Mesenteric fat pad (tissue), 1 donor: Measurements from ENCODE around the gene NBEAL2. TPM values are rescaled to one million over a fixed set of nuclear protein-coding genes. Genes with fewer than 3 reads are reported as not detected.

Experiments
- DNase-seq: peaks from one replicate; pipeline ENCODE4 v3.0.0-alpha.2; 2020; ENCODE audit warnings: low spot score
- total RNA-seq: library from RNA; stranded (reverse); fragmentation: NEBNext Ultra II Directional; extraction: Animal tissue kit (Norgen Biotek cat#: 25700); gene quantifications from one replicate; pipeline ENCODE4 v1.2.1, GENCODE V29; 2021
- donor health status: DM: yes; HTN: yes; CAD: no.

NBEAL2 gene
- total RNA-seq, 1 donor from 2014 or later = 42.9 TPM

GRCh38 chr3:46998121-46998851 is 18.8 kb downstream of the NBEAL2 start:
- no peak for DNase-seq

DNA sequence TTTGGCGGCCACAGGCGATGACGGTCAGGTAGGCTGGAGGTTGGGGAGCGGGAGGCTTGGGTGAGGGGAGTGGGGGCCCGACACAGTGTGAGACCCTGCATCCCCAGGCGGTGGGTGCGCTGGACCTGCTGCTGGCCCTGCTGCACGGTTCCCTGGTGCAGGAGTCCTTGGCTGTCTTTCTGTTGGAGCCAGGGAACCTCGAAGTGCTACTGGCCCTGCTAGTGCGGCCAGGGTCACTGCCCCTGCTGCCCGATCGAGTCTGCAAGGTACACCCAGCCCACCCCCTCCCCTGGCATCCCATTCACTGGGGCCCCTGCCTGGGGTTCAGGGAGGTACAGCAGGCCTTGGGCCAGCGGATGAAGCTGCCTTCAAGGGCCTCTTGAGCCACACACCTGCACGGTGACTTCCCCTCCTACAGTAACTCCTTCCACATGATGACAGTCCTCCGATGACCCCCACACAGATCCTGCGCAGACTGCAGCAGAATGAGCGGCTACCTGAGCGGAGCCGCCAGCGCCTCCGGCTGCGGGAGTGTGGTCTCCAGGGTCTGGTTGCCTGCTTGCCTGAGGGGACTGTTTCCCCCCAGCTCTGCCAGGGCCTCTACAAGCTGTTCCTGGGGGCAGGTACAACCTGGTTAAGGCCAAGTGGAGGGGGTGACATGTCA is 19.5 kb downstream of the NBEAL2 start:
- no peak for DNase-seq

GRCh38 chr3:46999516-47000197 is 20.2 kb downstream of the NBEAL2 start:
- no peak for DNase-seq

- no peak for DNase-seq
Observed at GRCh38 chr3:47000198-47000815, 20.8 kb downstream of the NBEAL2 start.

GRCh38 chr3:47000922-47001730 is 21.7 kb downstream of the NBEAL2 start:
- DNase-seq = no peak

- no peak for DNase-seq
Observed at GRCh38 chr3:47001731-47002170, 22.3 kb downstream of the NBEAL2 start.

DNA sequence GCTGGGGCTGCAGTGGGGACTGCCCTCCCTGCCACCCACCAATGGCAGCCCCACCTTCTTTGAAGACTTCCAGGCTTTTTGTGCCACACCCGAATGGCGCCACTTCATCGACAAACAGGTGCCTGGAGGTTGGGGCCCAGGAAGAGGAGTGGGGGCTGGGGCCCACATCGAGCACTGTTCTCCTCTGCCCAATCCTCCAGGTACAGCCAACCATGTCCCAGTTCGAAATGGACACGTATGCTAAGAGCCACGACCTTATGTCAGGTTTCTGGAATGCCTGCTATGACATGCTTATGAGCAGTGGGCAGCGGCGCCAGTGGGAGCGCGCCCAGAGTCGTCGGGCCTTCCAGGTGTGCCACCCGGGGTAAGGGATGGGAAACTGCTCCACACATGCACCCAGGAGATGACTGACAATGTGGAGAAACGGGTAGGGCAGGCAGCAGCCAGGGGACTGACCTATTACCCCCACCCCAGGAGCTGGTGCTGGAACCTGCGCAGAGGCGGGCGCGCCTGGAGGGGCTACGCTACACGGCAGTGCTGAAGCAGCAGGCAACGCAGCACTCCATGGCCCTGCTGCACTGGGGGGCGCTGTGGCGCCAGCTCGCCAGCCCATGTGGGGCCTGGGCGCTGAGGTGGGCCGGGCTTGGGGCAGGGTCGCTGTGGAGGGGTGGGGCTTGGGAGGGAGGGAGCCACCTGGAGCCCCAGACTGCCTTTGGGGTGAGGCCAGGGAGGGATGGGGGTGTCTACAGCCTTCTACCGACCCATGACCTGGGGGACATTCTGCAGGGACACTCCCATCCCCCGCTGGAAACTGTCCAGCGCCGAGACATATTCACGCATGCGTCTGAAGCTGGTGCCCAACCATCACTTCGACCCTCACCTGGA is 22.9 kb downstream of the NBEAL2 start:
- DNase-seq = no peak

- DNase-seq = no peak
Observed at GRCh38 chr3:47003056-47003410, 23.6 kb downstream of the NBEAL2 start.

DNA sequence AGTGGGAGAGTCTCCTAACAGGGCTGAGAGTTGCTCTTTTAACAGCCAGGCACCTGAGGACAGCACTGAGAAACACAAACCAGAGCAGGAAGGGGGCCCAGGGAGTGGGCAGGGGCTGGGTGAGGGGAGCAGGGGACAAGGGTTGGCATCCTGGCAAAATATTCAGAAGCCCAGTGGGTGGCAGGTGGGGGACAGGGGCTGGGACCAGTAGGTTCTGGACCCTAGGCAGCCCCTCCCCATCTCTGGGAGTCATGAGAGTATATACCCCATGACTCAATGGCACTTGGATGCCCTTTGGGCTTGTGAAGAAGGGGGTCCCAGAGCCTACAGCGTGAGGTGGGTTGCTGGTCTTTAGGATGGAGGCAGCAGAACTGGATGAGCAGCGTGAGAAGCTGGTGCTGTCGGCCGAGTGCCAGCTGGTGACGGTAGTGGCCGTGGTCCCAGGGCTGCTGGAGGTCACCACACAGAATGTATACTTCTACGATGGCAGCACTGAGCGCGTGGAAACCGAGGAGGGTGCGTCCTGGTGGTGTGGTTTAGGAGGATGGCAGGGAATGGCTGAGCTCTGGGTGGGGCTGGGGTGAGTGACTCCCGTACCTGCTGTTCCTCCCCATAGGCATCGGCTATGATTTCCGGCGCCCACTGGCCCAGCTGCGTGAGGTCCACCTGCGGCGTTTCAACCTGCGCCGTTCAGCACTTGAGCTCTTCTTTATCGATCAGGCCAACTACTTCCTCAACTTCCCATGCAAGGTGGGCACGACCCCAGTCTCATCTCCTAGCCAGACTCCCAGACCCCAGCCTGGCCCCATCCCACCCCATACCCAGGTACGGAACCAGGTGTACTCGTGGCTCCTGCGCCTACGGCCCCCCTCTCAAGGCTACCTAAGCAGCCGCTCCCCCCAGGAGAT is 24.2 kb downstream of the NBEAL2 start:
- DNase-seq = no peak

DNA sequence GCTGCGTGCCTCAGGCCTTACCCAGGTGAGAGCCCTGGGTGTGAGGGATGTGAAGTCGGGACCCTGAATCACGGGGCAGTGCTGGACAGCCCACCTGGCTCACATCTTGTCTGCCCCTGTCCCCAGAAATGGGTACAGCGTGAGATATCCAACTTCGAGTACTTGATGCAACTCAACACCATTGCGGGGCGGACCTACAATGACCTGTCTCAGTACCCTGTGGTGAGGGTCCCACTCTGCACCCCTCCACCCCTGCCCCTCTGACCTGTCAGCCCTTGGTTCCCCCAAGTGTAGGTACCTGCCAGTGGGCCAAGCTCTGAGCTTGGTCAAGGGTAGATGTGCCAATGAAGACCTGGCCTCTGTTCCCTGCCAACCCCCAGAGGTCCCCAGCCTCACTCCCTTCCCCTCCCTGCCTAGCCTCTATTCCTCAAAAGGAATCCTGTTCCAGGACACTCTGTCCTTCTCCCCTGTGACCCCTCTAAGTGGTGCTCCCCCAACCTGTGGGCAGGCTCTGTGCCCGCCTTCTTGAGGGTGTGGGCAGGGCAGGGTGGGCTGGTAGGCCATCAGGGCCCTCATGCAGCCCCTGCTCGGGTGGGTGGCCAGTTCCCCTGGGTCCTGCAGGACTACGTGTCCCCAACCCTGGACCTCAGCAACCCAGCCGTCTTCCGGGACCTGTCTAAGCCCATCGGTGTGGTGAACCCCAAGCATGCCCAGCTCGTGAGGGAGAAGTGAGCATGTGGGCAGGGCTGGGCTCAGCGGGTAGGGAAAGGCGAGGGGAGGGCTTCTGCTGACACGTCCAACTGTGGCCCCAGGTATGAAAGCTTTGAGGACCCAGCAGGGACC is 25.1 kb downstream of the NBEAL2 start:
- peak; percentile 68 for DNase-seq

DNA sequence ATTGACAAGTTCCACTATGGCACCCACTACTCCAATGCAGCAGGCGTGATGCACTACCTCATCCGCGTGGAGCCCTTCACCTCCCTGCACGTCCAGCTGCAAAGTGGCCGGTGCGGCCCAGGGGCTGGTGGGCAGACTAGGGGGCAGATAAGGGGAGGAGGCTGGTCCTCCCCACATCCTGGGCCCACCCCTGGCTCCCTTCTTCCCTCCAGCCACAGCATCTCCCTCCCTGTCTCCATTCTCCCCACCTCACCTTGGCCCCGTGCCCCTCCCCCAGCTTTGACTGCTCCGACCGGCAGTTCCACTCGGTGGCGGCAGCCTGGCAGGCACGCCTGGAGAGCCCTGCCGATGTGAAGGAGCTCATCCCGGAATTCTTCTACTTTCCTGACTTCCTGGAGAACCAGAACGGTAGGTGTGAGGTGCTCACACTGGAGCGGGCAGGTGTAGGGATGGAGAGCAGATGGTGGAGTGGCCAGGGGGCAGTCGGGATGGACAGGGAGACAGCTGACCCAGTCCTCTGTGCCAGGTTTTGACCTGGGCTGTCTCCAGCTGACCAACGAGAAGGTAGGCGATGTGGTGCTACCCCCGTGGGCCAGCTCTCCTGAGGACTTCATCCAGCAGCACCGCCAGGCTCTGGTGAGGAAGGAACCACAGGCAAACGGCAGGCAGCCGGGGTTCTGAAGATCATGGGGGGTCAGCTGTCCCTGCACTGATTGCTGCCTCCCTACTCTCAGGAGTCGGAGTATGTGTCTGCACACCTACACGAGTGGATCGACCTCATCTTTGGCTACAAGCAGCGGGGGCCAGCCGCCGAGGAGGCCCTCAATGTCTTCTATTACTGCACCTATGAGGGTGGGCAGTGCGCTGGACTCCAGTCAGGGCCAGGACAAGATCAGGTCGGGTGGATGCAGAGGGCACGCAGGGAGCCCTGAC is 26.0 kb downstream of the NBEAL2 start:
- DNase-seq = peak; percentile 85

- no peak for DNase-seq
Observed at GRCh38 chr3:47006145-47006651, 26.7 kb downstream of the NBEAL2 start.

GRCh38 chr3:47007001-47007400 is 27.5 kb downstream of the NBEAL2 start:
- no peak for DNase-seq

- no peak for DNase-seq
Observed at GRCh38 chr3:47007482-47008233, 28.2 kb downstream of the NBEAL2 start.

DNA sequence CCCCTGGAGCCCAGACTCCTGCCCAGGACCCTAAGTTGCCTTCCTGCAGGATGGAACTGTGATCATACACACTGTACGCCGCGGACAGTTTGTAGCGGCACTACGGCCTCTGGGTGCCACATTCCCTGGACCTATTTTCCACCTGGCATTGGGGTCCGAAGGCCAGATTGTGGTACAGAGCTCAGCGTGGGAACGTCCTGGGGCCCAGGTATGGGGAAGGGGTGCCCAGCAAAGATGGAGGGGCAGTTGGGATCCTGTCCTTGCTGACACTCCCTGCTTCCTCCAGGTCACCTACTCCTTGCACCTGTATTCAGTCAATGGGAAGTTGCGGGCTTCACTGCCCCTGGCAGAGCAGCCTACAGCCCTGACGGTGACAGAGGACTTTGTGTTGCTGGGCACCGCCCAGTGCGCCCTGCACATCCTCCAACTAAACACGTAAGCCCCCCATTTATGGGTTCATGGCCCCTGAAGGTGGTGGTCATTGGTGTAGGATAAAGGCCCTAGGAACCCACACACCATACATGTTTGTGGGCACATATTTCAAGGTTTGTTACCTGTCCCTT is 28.8 kb downstream of the NBEAL2 start:
- DNase-seq = no peak

DNA sequence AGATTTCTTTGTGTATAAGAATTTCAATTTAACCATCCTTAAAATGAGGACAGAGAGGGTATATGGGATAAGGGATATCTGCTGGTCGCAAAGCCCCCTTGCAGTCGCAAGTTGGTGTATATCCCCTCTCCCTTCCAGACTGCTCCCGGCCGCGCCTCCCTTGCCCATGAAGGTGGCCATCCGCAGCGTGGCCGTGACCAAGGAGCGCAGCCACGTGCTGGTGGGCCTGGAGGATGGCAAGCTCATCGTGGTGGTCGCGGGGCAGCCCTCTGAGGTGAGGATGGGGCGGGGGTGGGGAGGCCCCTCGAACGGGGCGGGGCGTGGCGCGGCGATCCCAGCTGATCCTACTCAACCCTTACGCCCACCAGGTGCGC is 29.4 kb downstream of the NBEAL2 start:
- DNase-seq = no peak
